Measurements from ENCODE around the gene ADH4. TPM values are rescaled to one million over a fixed set of nuclear protein-coding genes. Genes with fewer than 3 reads are reported as not detected.

The ADH4 gene
- total RNA-seq, 1 experiment from 2014 or later, result 0.10 TPM

GRCh38 chr4:99151995-99152394, 7.9 kb upstream of the ADH4 start:
- DNase-seq (ENCODE audit: low read depth, low spot score) (no peak), ATAC-seq (no peak)
- no peaks in the 10 kb centered on the region for H3K27me3 ChIP-seq (ENCODE audit: control insufficient read depth, insufficient read depth, low read length)
- H3K9me3 ChIP-seq (ENCODE audit: control insufficient read depth, insufficient read depth, low read depth, low read length), result no peaks in the 10 kb centered on the region
- BruUV-seq (replicated peaks), result no TSS peak
- ChIA-PET POLR2A (no interaction called here), CTCF (no interaction called here)
- intact Hi-C loops (cut with micrococcal nuclease; ENCODE audit: unreplicated experiment) (no loop called here), in situ Hi-C loops (cut with HindIII; ENCODE audit: low pct_unique_long_range_greater_than_20kb, low sequenced_read_pairs) (no loop called here)
- H3K4me3 ChIP-seq (ENCODE audit: low read depth in 2 of 2, low read length in 2 of 2), result no peak overlapping the region
- H3K4me1 ChIP-seq (ENCODE audit: control insufficient read depth, insufficient read depth, low read length), result no peaks in the 10 kb centered on the region
- H3K36me3 ChIP-seq (ENCODE audit: control insufficient read depth, insufficient read depth, low read length), result no peaks in the 10 kb centered on the region
- no peak overlapping the region for H3K27ac ChIP-seq (ENCODE audit: low read length)
- TF ChIP-seq REST (IDR thresholded peaks at IDR 0.05; ENCODE audit: insufficient read depth in 1 of 2, low read depth in 2 of 2, low read length in 1 of 2) (no peak), SIN3A (IDR thresholded peaks at IDR 0.05; ENCODE audit: borderline replicate concordance, insufficient read depth, low read depth, low read length) (no peak), TCF7L2 (IDR thresholded peaks at IDR 0.05; ENCODE audit: low read depth, low read length) (no peak), POLR2AphosphoS5 (IDR thresholded peaks at IDR 0.05; ENCODE audit: low read depth, low read length) (no peak), CTCF (IDR thresholded peaks at IDR 0.05) (no peak)

GRCh38 chr4:99151452-99151851, 7.4 kb upstream of the ADH4 start:
- Histone ChIP-seq H3K36me3 (ENCODE audit: control insufficient read depth, insufficient read depth, low read length) (no peaks in the 10 kb centered on the region), H3K27me3 (ENCODE audit: control insufficient read depth, insufficient read depth, low read length) (no peaks in the 10 kb centered on the region), H3K9me3 (ENCODE audit: control insufficient read depth, insufficient read depth, low read depth, low read length) (no peaks in the 10 kb centered on the region), H3K27ac (ENCODE audit: low read length) (no peak overlapping the region), H3K4me3 (ENCODE audit: low read depth in 2 of 2, low read length in 2 of 2) (no peak overlapping the region), H3K4me1 (ENCODE audit: control insufficient read depth, insufficient read depth, low read length) (no peaks in the 10 kb centered on the region)
- DNase-seq (ENCODE audit: low read depth, low spot score) (no peak), ATAC-seq (no peak)
- in situ Hi-C loops (cut with HindIII; ENCODE audit: low pct_unique_long_range_greater_than_20kb, low sequenced_read_pairs), result no loop called here
- CTCF ChIA-PET, result no interaction called here
- intact Hi-C loops (cut with micrococcal nuclease; ENCODE audit: unreplicated experiment), result no loop called here
- TF ChIP-seq POLR2AphosphoS5 (IDR thresholded peaks at IDR 0.05; ENCODE audit: low read depth, low read length), result no peak
- BruUV-seq (replicated peaks), result no TSS peak
- POLR2A ChIA-PET, result no interaction called here

GRCh38 chr4:99149426-99150019, 5.4 kb upstream of the ADH4 start:
- ATAC-seq (no peak), DNase-seq (ENCODE audit: low read depth, low spot score) (no peak)
- ChIA-PET CTCF (no interaction called here), POLR2A (no interaction called here)
- no peak for TF ChIP-seq TCF7L2 (IDR thresholded peaks at IDR 0.05; ENCODE audit: low read depth, low read length)
- no peak for TF ChIP-seq POLR2AphosphoS5 (IDR thresholded peaks at IDR 0.05; ENCODE audit: low read depth, low read length)
- TF ChIP-seq SIN3A (IDR thresholded peaks at IDR 0.05; ENCODE audit: borderline replicate concordance, insufficient read depth, low read depth, low read length), result no peak
- TF ChIP-seq REST (IDR thresholded peaks at IDR 0.05; ENCODE audit: insufficient read depth in 1 of 2, low read depth in 2 of 2, low read length in 1 of 2), result no peak
- TF ChIP-seq CTCF (IDR thresholded peaks at IDR 0.05), result no peak
- in situ Hi-C loops (cut with HindIII; ENCODE audit: low pct_unique_long_range_greater_than_20kb, low sequenced_read_pairs) (no loop called here), intact Hi-C loops (cut with micrococcal nuclease; ENCODE audit: unreplicated experiment) (no loop called here)
- no peak overlapping the region for H3K27ac ChIP-seq (ENCODE audit: low read length)
- no peaks in the 10 kb centered on the region for H3K27me3 ChIP-seq (ENCODE audit: control insufficient read depth, insufficient read depth, low read length)
- BruUV-seq (replicated peaks), result no TSS peak
- H3K4me1 ChIP-seq (ENCODE audit: control insufficient read depth, insufficient read depth, low read length), result no peaks in the 10 kb centered on the region
- H3K36me3 ChIP-seq (ENCODE audit: control insufficient read depth, insufficient read depth, low read length), result no peaks in the 10 kb centered on the region
- no peaks in the 10 kb centered on the region for H3K9me3 ChIP-seq (ENCODE audit: control insufficient read depth, insufficient read depth, low read depth, low read length)
- H3K4me3 ChIP-seq (ENCODE audit: low read depth in 2 of 2, low read length in 2 of 2), result no peak overlapping the region
